ENCODE measurements around the gene RAD51B. TPM values are rescaled to one million over a fixed set of nuclear protein-coding genes. Genes with fewer than 3 reads are reported as not detected.
A peak's percentile ranks its signal among the peaks of the same experiment; 100 is the strongest.

Gene RAD51B
- total RNA-seq, 1 experiment from 2014 or later, result 8.5 TPM

- H3K9me3 ChIP-seq (ENCODE audit: control insufficient read depth, insufficient read depth, low read depth, low read length), result no peaks in the 10 kb centered on the region
- ATAC-seq, result no peak
- TF ChIP-seq SIN3A (IDR thresholded peaks at IDR 0.05; ENCODE audit: borderline replicate concordance, insufficient read depth, low read depth, low read length), result no peak
- TF ChIP-seq POLR2AphosphoS5 (IDR thresholded peaks at IDR 0.05; ENCODE audit: low read depth, low read length), result no peak
- no peak for TF ChIP-seq TCF7L2 (IDR thresholded peaks at IDR 0.05; ENCODE audit: low read depth, low read length)
- no peak for TF ChIP-seq CTCF (IDR thresholded peaks at IDR 0.05)
- no peak for TF ChIP-seq REST (IDR thresholded peaks at IDR 0.05; ENCODE audit: insufficient read depth in 1 of 2, low read depth in 2 of 2, low read length in 1 of 2)
- in situ Hi-C loops (cut with HindIII; ENCODE audit: low pct_unique_long_range_greater_than_20kb, low sequenced_read_pairs), result no loop called here
- intact Hi-C loops (cut with micrococcal nuclease; ENCODE audit: unreplicated experiment), result no loop called here
- H3K27me3 ChIP-seq (ENCODE audit: control insufficient read depth, insufficient read depth, low read length), result no peaks in the 10 kb centered on the region
- POLR2A ChIA-PET, result interaction anchor here (0.6 kb wide), 1 partner anchor 187 kb away, joined by 3 read pairs; no protein-coding TSS in a partner anchor
- H3K36me3 ChIP-seq (ENCODE audit: control insufficient read depth, insufficient read depth, low read length), result no peaks in the 10 kb centered on the region
- DNase-seq (ENCODE audit: low read depth, low spot score), result peak; percentile 17
- H3K27ac ChIP-seq (ENCODE audit: low read length), result peak overlapping the region; percentile 51; the same call in 1 of the 2 replicates
- CTCF ChIA-PET, result interaction anchor here (0.5 kb wide), 1 partner anchor 15 kb away, joined by 4 read pairs; no protein-coding TSS in a partner anchor
- H3K4me3 ChIP-seq (ENCODE audit: low read depth in 2 of 2, low read length in 2 of 2), result no peak overlapping the region
- BruUV-seq (replicated peaks), result no TSS peak
- no peaks in the 10 kb centered on the region; the same call in 1 of the 2 replicates for H3K4me1 ChIP-seq (ENCODE audit: control insufficient read depth, insufficient read depth, low read length)
These were observed 372.2 kb downstream of the RAD51B start for GRCh38 chr14:68191567-68192321.

DNA sequence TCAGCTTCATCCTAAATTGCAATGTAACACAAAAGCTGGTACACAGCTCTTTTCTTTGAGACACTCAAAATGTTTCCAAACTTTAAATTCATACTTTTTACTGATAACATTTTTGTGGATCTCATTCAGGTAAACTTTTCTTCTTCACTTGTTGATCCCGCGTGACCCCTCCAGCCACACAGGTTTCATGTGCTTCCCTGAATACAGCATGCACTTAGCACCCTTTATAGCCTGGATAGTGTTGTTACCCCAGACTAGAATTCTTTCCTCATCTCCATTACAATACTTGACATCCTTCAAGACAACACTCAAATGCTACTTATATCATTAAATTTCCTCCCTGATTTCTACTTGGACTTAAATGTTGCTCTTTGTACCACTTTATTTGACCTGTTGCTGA, 373.4 kb downstream of the RAD51B start:
- no peak for TF ChIP-seq POLR2AphosphoS5 (IDR thresholded peaks at IDR 0.05; ENCODE audit: low read depth, low read length)
- TF ChIP-seq CTCF (IDR thresholded peaks at IDR 0.05), result no peak
- TF ChIP-seq SIN3A (IDR thresholded peaks at IDR 0.05; ENCODE audit: borderline replicate concordance, insufficient read depth, low read depth, low read length), result no peak
- TF ChIP-seq REST (IDR thresholded peaks at IDR 0.05; ENCODE audit: insufficient read depth in 1 of 2, low read depth in 2 of 2, low read length in 1 of 2), result no peak
- no peak for TF ChIP-seq TCF7L2 (IDR thresholded peaks at IDR 0.05; ENCODE audit: low read depth, low read length)
- BruUV-seq (replicated peaks), result no TSS peak
- ChIA-PET CTCF (no interaction called here), POLR2A (no interaction called here)
- Histone ChIP-seq H3K27me3 (ENCODE audit: control insufficient read depth, insufficient read depth, low read length) (no peaks in the 10 kb centered on the region), H3K4me1 (ENCODE audit: control insufficient read depth, insufficient read depth, low read length) (no peaks in the 10 kb centered on the region; the same call in 1 of the 2 replicates), H3K36me3 (ENCODE audit: control insufficient read depth, insufficient read depth, low read length) (no peaks in the 10 kb centered on the region), H3K9me3 (ENCODE audit: control insufficient read depth, insufficient read depth, low read depth, low read length) (no peaks in the 10 kb centered on the region), H3K4me3 (ENCODE audit: low read depth in 2 of 2, low read length in 2 of 2) (no peak overlapping the region), H3K27ac (ENCODE audit: low read length) (peak overlapping the region; percentile 12; the same call in 1 of the 2 replicates)
- intact Hi-C loops (cut with micrococcal nuclease; ENCODE audit: unreplicated experiment), result no loop called here
- in situ Hi-C loops (cut with HindIII; ENCODE audit: low pct_unique_long_range_greater_than_20kb, low sequenced_read_pairs), result no loop called here
- ATAC-seq (no peak), DNase-seq (ENCODE audit: low read depth, low spot score) (no peak)
